Nephron progenitor cell (in vitro differentiated cells): ENCODE measurements around the gene DIS3L2.
A peak's percentile ranks its signal among the peaks of the same experiment; 100 is the strongest.

ENCODE experiments used
- DNase-seq: peaks from one replicate; pipeline ENCODE4 v3.0.0; 2021
- H3K27ac Mint-ChIP-seq: 2 replicates; pipeline ENCODE4 v1.8.0; 2021; ENCODE audit warnings: mild to moderate bottlenecking, moderate library complexity, mixed read lengths
- H3K27me3 Mint-ChIP-seq: 2 replicates; pipeline ENCODE4 v1.8.0; 2021; ENCODE audit warnings: mild to moderate bottlenecking, low read depth, mixed read lengths; ENCODE audit not compliant: poor library complexity
- H3K36me3 Mint-ChIP-seq: 2 replicates; pipeline ENCODE4 v1.8.0; 2021; ENCODE audit warnings: low read depth, mixed read lengths
- H3K4me1 Mint-ChIP-seq: 2 replicates; pipeline ENCODE4 v1.8.0; 2021; ENCODE audit warnings: mixed read lengths
- H3K4me3 Mint-ChIP-seq: 2 replicates; pipeline ENCODE4 v1.8.0; 2021; ENCODE audit warnings: mild to moderate bottlenecking, moderate library complexity, mixed read lengths
- H3K9me3 Mint-ChIP-seq: 2 replicates; pipeline ENCODE4 v1.8.0; 2021; ENCODE audit warnings: mild to moderate bottlenecking, moderate library complexity, mixed read lengths
- CTCF ChIP-seq: fragments of 200-600 bp; sonication (generic); IDR thresholded peaks from 2 replicates; pipeline ENCODE4 v1.5.0; 2021; ENCODE audit warnings: antibody characterized with exemption

DIS3L2 gene

GRCh38 chr2:232038251-232038880 is 76.9 kb downstream of the DIS3L2 start:
- no peaks in the 10 kb centered on the region for H3K27me3 Mint-ChIP-seq

GRCh38 chr2:232038881-232039485 is 77.5 kb downstream of the DIS3L2 start:
- H3K9me3 Mint-ChIP-seq, result peaks cover 35% of the 10 kb centered on the region
- H3K36me3 Mint-ChIP-seq, result peaks cover 46% of the 10 kb centered on the region
- DNase-seq, result no peak
- TF ChIP-seq CTCF, result no peak
- no peak overlapping the region for H3K4me3 Mint-ChIP-seq
- H3K27me3 Mint-ChIP-seq, result no peaks in the 10 kb centered on the region
- H3K27ac Mint-ChIP-seq, result no peak overlapping the region
- H3K4me1 Mint-ChIP-seq, result no peaks in the 10 kb centered on the region

More at GRCh38 chr2:232038251-232038880, 76.9 kb downstream of the DIS3L2 start:
- no peak for TF ChIP-seq CTCF
- Mint-ChIP-seq H3K4me3 (no peak overlapping the region), H3K9me3 (peaks cover 41% of the 10 kb centered on the region), H3K27ac (no peak overlapping the region), H3K36me3 (peaks cover 50% of the 10 kb centered on the region), H3K4me1 (no peaks in the 10 kb centered on the region)
- DNase-seq, result no peak

- peaks cover under 1% of the 10 kb centered on the region for H3K9me3 Mint-ChIP-seq
- H3K27me3 Mint-ChIP-seq, result no peaks in the 10 kb centered on the region
- H3K4me3 Mint-ChIP-seq, result no peak overlapping the region
- no peaks in the 10 kb centered on the region for H3K4me1 Mint-ChIP-seq
- peak overlapping the region; percentile 55 for H3K27ac Mint-ChIP-seq
- no peak for DNase-seq
- H3K36me3 Mint-ChIP-seq, result peaks cover 18% of the 10 kb centered on the region
- TF ChIP-seq CTCF, result no peak
Observed at GRCh38 chr2:232042911-232043574, 81.5 kb downstream of the DIS3L2 start.

- no peak for DNase-seq
- no peak for TF ChIP-seq CTCF
- Mint-ChIP-seq H3K36me3 (peaks cover 15% of the 10 kb centered on the region), H3K27me3 (no peaks in the 10 kb centered on the region), H3K4me3 (no peak overlapping the region), H3K9me3 (no peaks in the 10 kb centered on the region), H3K27ac (no peak overlapping the region), H3K4me1 (no peaks in the 10 kb centered on the region)
Observed at GRCh38 chr2:232043966-232044365, 82.5 kb downstream of the DIS3L2 start.

- no peak for TF ChIP-seq CTCF
- H3K4me1 Mint-ChIP-seq, result no peaks in the 10 kb centered on the region
- no peaks in the 10 kb centered on the region for H3K27me3 Mint-ChIP-seq
- H3K27ac Mint-ChIP-seq, result no peak overlapping the region
- no peak overlapping the region for H3K4me3 Mint-ChIP-seq
- peaks cover 14% of the 10 kb centered on the region for H3K36me3 Mint-ChIP-seq
- DNase-seq, result no peak
- H3K9me3 Mint-ChIP-seq, result no peaks in the 10 kb centered on the region
Observed at GRCh38 chr2:232049350-232049749, 87.8 kb downstream of the DIS3L2 start.
